H1 (cell line): ENCODE results near the gene CDYL2. TPM values are rescaled to one million over a fixed set of nuclear protein-coding genes. Genes with fewer than 3 reads are reported as not detected.

Experiments
- CTCF ChIA-PET: fragments of 300-600 bp; sonication (Branson Sonifier 250); formaldehyde crosslinking; loops from one replicate; lab custom pipeline; 2021; ENCODE audit not compliant: partially characterized antibody; lab: Charles Lee
- POLR2A ChIA-PET: fragments of 300-600 bp; sonication (Branson Sonifier 250); formaldehyde crosslinking; loops from one replicate; lab custom pipeline; 2021; ENCODE audit warnings: inconsistent platforms; ENCODE audit not compliant: partially characterized antibody; lab: Charles Lee
- DNase-seq, 2 experiments: peaks; one replicate each; pipeline versions ENCODE4 v3.0.0 to v3.0.0-alpha.2; 2010 to 2022; ENCODE audit warnings: low spot score in 2 of 2, low read depth in 1 of 2, mixed read lengths in 1 of 2
- FAIRE-seq: peaks from 2 replicates; lab custom pipeline; 2011; peaks lifted over from hg19 to GRCh38; lab: Jason Lieb, UNC
- H2AFZ ChIP-seq: 2 replicates; pipeline ENCODE4 v1.8.1; 2012; ENCODE audit warnings: low read length, inconsistent platforms
- H2AK5ac ChIP-seq: 2 replicates; pipeline ENCODE4 v1.6.1; 2013; ENCODE audit warnings: low read depth, low read length
- H2BK120ac ChIP-seq: replicated peaks from 2 replicates; pipeline ENCODE3; 2013; ENCODE audit warnings: low read depth, low read length, inconsistent platforms
- H2BK12ac ChIP-seq: 2 replicates; pipeline ENCODE4 v1.6.1; 2013; ENCODE audit warnings: low read depth, low read length
- H2BK15ac ChIP-seq: 2 replicates; pipeline ENCODE4 v1.6.1; 2013; ENCODE audit warnings: low read length
- H2BK20ac ChIP-seq: 2 replicates; pipeline ENCODE4 v1.6.1; 2013; ENCODE audit warnings: low read length
- H2BK5ac ChIP-seq: 2 replicates; pipeline ENCODE4 v1.6.1; 2013; ENCODE audit warnings: low read depth, low read length
- H3K14ac ChIP-seq: 2 replicates; pipeline ENCODE4 v1.6.1; 2013; ENCODE audit warnings: inconsistent platforms; ENCODE audit not compliant: insufficient read length
- H3K18ac ChIP-seq: 2 replicates; pipeline ENCODE4 v1.6.1; 2013; ENCODE audit warnings: low read length; ENCODE audit errors: extremely low read depth
- H3K23ac ChIP-seq: 2 replicates; pipeline ENCODE4 v1.6.1; 2013; ENCODE audit warnings: inconsistent platforms; ENCODE audit not compliant: insufficient read length
- H3K23me2 ChIP-seq: 2 replicates; pipeline ENCODE4 v1.6.1; 2013; ENCODE audit warnings: low read depth, low read length
- H3K27ac ChIP-seq: 2 replicates; pipeline ENCODE4 v1.6.1; 2011; ENCODE audit warnings: low read depth, low read length, inconsistent platforms
- H3K27me3 ChIP-seq, 4 experiments: replicated peaks in 1 of 4; 1 replicate in 1 of 4; 2 replicates in 3 of 4; pipeline versions ENCODE4 v1.6.1 to v1.8.1; 2011 to 2013; ENCODE audit warnings: low read length in 3 of 4, mild to moderate bottlenecking in 3 of 4, inconsistent platforms in 2 of 4, mixed read lengths in 2 of 4, moderate library complexity in 1 of 4; ENCODE audit not compliant: control insufficient read depth in 3 of 4, insufficient read depth in 3 of 4; ENCODE audit errors: extremely low read depth in 1 of 4
- H3K36me3 ChIP-seq, 4 experiments: 2 replicates each; pipeline versions ENCODE4 v1.6.1 to v1.8.1; 2011 to 2013; ENCODE audit warnings: mild to moderate bottlenecking in 4 of 4, low read length in 3 of 4, moderate library complexity in 2 of 4, control low read depth in 1 of 4, inconsistent platforms in 1 of 4; ENCODE audit not compliant: insufficient read depth in 4 of 4, control insufficient read depth in 2 of 4
- H3K4ac ChIP-seq: replicated peaks from 2 replicates; pipeline ENCODE3; 2013; ENCODE audit warnings: low read length, low read depth, mixed read lengths, inconsistent platforms; ENCODE audit not compliant: insufficient read length
- H3K4me1 ChIP-seq, 4 experiments: replicated peaks in 1 of 4; 1 replicate in 1 of 4; 2 replicates in 3 of 4; pipeline versions ENCODE4 v1.6.1 to v1.8.1; 2011 to 2013; ENCODE audit warnings: low read length in 3 of 4, inconsistent platforms in 2 of 4, mixed read lengths in 1 of 4; ENCODE audit not compliant: insufficient read depth in 4 of 4, control insufficient read depth in 3 of 4
- H3K4me2 ChIP-seq, 2 experiments: 2 replicates each; pipeline versions ENCODE4 v1.6.1 to v1.8.1; 2011 to 2013; ENCODE audit warnings: low read depth in 2 of 2, low read length in 2 of 2, control low read depth in 1 of 2, inconsistent platforms in 1 of 2, mild to moderate bottlenecking in 1 of 2; ENCODE audit not compliant: insufficient read depth in 1 of 2
- H3K4me3 ChIP-seq, 4 experiments: fragments of 200-600, 300-600 bp in 1 of 4; sonication (generic), shearing (Covaris generic), sonication (Bioruptor Twin) in 1 of 4; 2 replicates each; pipeline versions ENCODE4 v1.5.1 to v1.8.1; 2011 to 2016; ENCODE audit warnings: low read length in 4 of 4, low read depth in 3 of 4, control low read depth in 2 of 4, inconsistent platforms in 2 of 4, mild to moderate bottlenecking in 2 of 4, mixed read lengths in 1 of 4, moderate library complexity in 1 of 4; ENCODE audit not compliant: insufficient read depth in 2 of 4; ENCODE audit errors: extremely low read depth in 1 of 4
- H3K56ac ChIP-seq: replicated peaks from 2 replicates; pipeline ENCODE3; 2013; ENCODE audit warnings: low read depth, mild to moderate bottlenecking, mixed read lengths, low read length, inconsistent platforms; ENCODE audit not compliant: insufficient read length
- H3K79me1 ChIP-seq: 2 replicates; pipeline ENCODE4 v1.6.1; 2013; ENCODE audit warnings: low read depth, low read length, control low read depth
- H3K79me2 ChIP-seq, 2 experiments: 2 replicates each; pipeline versions ENCODE4 v1.6.1 to v1.8.1; 2012 to 2013; ENCODE audit warnings: low read length in 2 of 2, mild to moderate bottlenecking in 2 of 2, inconsistent platforms in 1 of 2; ENCODE audit not compliant: insufficient read depth in 2 of 2, control insufficient read depth in 1 of 2
- H3K9ac ChIP-seq, 4 experiments: replicated peaks in 1 of 4; 1 replicate in 1 of 4; 2 replicates in 3 of 4; pipeline versions ENCODE4 v1.6.1 to v1.8.1; 2011 to 2013; ENCODE audit warnings: low read depth in 3 of 4, low read length in 3 of 4, control low read depth in 2 of 4, mild to moderate bottlenecking in 2 of 4, moderate library complexity in 2 of 4, inconsistent platforms in 1 of 4; ENCODE audit errors: extremely low read depth in 1 of 4
- H3K9me3 ChIP-seq, 2 experiments: 2 replicates each; pipeline versions ENCODE4 v1.6.1 to v1.8.1; 2012 to 2013; ENCODE audit warnings: mild to moderate bottlenecking in 2 of 2, moderate library complexity in 2 of 2, control low read depth in 1 of 2, inconsistent platforms in 1 of 2, low read depth in 1 of 2, low read length in 1 of 2, mixed read lengths in 1 of 2; ENCODE audit not compliant: insufficient read depth in 2 of 2
- H4K20me1 ChIP-seq, 2 experiments: replicated peaks in 1 of 2; 2 replicates each; pipeline versions ENCODE3 to v1.8.1; 2011 to 2013; ENCODE audit warnings: inconsistent platforms in 2 of 2, low read length in 2 of 2, mild to moderate bottlenecking in 1 of 2; ENCODE audit not compliant: insufficient read depth in 2 of 2, control insufficient read depth in 1 of 2
- H4K5ac ChIP-seq: 2 replicates; pipeline ENCODE4 v1.6.1; 2013; ENCODE audit warnings: low read length, low read depth, mixed read lengths, inconsistent platforms; ENCODE audit not compliant: insufficient read length
- H4K8ac ChIP-seq: 2 replicates; pipeline ENCODE4 v1.8.0; 2013; ENCODE audit warnings: mild to moderate bottlenecking, moderate library complexity, low read length, inconsistent platforms; ENCODE audit not compliant: insufficient read depth; ENCODE audit errors: extremely low read depth
- H4K91ac ChIP-seq: replicated peaks from 2 replicates; pipeline ENCODE3; 2013; ENCODE audit warnings: low read length, mixed read lengths, inconsistent platforms; ENCODE audit not compliant: insufficient read length
- CBX5 ChIP-seq: fragments of 300-800, 300-1000 bp; sonication (generic); IDR thresholded peaks from 2 replicates; pipeline ENCODE4 v1.7.1; 2016; ENCODE audit warnings: antibody characterized with exemption, low read length, low read depth
- CHD1 ChIP-seq: IDR thresholded peaks from 2 replicates; pipeline ENCODE4 v1.6.1; 2012; ENCODE audit warnings: low read depth, low read length, improper control_type of control experiment
- CHD2 ChIP-seq: IDR thresholded peaks from 2 replicates; pipeline ENCODE4 v1.6.1; 2012; ENCODE audit warnings: low read length, improper control_type of control experiment
- FOSL1 ChIP-seq: IDR thresholded peaks from 2 replicates; pipeline ENCODE4 v1.6.1; 2011; ENCODE audit warnings: mild to moderate bottlenecking, low read depth, low read length, moderate library complexity; ENCODE audit not compliant: insufficient read depth
- HDAC6 ChIP-seq: IDR thresholded peaks from one replicate; pipeline ENCODE4 v1.7.1; 2012; ENCODE audit warnings: low read depth, mild to moderate bottlenecking, inconsistent platforms, low read length, moderate library complexity
- KDM5A ChIP-seq: fragments of 200-600 bp; IDR thresholded peaks from 2 replicates; pipeline ENCODE4 v1.7.1; 2012; ENCODE audit warnings: mild to moderate bottlenecking, low read length, inconsistent platforms, mixed read lengths
- POLR2A ChIP-seq, 2 experiments: IDR thresholded peaks; 1 replicate in 1 of 2; 2 replicates in 1 of 2; pipeline ENCODE4 v1.6.1; 2011; ENCODE audit warnings: low read depth in 2 of 2, low read length in 2 of 2, mild to moderate bottlenecking in 2 of 2; ENCODE audit errors: control extremely low read depth in 1 of 2
- SP1 ChIP-seq: IDR thresholded peaks from 2 replicates; pipeline ENCODE4 v1.6.1; 2011; ENCODE audit warnings: low read depth, low read length
- SP2 ChIP-seq: IDR thresholded peaks from 2 replicates; pipeline ENCODE4 v1.6.1; 2012; ENCODE audit warnings: mild to moderate bottlenecking, low read length, inconsistent platforms
- SUZ12 ChIP-seq: fragments of 200-600 bp; sonication (generic); IDR thresholded peaks from 2 replicates; pipeline ENCODE4 v1.6.1; 2012; ENCODE audit warnings: mild to moderate bottlenecking, inconsistent platforms, low read length, moderate library complexity, mixed read lengths
- TBP ChIP-seq: IDR thresholded peaks from 2 replicates; pipeline ENCODE4 v1.6.1; 2011; ENCODE audit warnings: low read depth, low read length, improper control_type of control experiment
- YY1 ChIP-seq: IDR thresholded peaks from 2 replicates; pipeline ENCODE4 v1.6.1; 2011; ENCODE audit warnings: low read depth, mild to moderate bottlenecking, low read length
- WGBS, 2 experiments: shearing (Covaris generic) in 1 of 2; methylation state at CpG; one replicate each; pipeline versions ENCODE4 v1.1.6 to v1.1.7; 2013 to 2015; ENCODE audit warnings: low lambda C conversion rate in 2 of 2, mixed read lengths in 2 of 2, inconsistent platforms in 1 of 2, low coverage in 1 of 2, missing lambda C conversion rate in 1 of 2; ENCODE audit not compliant: insufficient replicate concordance in 2 of 2, insufficient coverage in 1 of 2, insufficient read length in 1 of 2; ENCODE audit errors: extremely low coverage in 1 of 2, missing lambda C conversion rate in 1 of 2; 5-methylcytosine and 5-hydroxymethylcytosine counted together
- polyA plus RNA-seq, 7 experiments: library from polyadenylated mRNA; depleted of rRNA in 3 of 7; stranded (reverse) in 5 of 7; unstranded in 2 of 7; fragments of >200 nt in 5 of 7; fragments of 200-250 nt in 2 of 7; gene quantifications; 1 replicate in 5 of 7; 2 replicates in 1 of 7; 4 replicates in 1 of 7; pipeline versions ENCODE4 v1.2.1 to v1.2.3, GENCODE V29; 2011 to 2013; ENCODE audit warnings: missing spikeins in 2 of 7, mixed read lengths in 2 of 7
- total RNA-seq: library from RNA; stranded (reverse); fragmentation: NEBNext Ultra II Directional; extraction: Animal tissue kit (Norgen Biotek cat#: 25700); gene quantifications from 2 replicates; pipeline ENCODE4 v1.2.1, GENCODE V29; 2021
- TF ChIP-seq, protein P1 (sequence below): IDR thresholded peaks from 2 replicates; pipeline ENCODE4 v1.6.1; 2012; ENCODE audit warnings: low read length, inconsistent platforms

CDYL2 gene
- total and polyA plus RNA-seq, 2 of the 8 experiments (the other 6 are each of a cell fraction or from before 2014, with no cell fraction given), result 0.33 to 5.3 TPM

DNA sequence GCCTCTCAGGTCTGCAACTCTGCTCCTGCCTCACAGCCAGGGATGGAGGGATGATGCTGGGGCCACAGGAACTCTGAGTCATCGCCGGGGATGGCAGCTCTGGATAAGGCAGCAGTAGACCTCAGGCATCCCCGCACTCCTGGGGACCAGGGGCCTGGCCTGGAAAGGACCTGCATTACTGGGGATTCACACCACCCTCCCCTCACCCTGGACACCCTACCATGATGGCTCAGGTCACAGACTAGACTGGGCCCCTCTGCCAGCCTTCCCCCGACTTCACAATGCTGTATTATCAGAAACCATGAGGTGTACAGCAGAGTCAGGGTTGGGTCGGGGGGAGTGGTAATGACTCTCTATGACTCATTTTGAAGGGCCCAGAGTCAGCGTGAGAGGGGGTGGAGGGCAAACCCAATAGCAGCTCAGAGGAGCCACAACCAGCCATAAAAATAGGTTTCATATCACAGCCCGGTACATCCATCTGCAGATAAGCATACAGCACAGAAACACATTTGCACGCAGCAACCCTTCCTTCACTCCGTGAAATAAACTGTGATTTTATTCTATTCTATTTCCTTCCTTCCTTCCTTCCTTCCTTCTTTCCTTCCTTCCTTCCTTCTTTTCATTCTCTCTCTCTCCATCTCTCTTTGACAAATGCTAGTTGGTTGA, 234.8 kb downstream of the CDYL2 start:
- Histone ChIP-seq H3K79me2 (no peaks in the 10 kb centered on the region), H2BK120ac (no peak overlapping the region), H3K4ac (no peak overlapping the region), H2BK12ac (no peak overlapping the region), H3K4me1 (peaks cover 0 to 4% (median 0%) of the 10 kb centered on the region in 4 experiments; a peak in 1 of 7 replicates), H3K56ac (no peak overlapping the region), H3K4me3 (no peak overlapping the region), H3K36me3 (no peaks in the 10 kb centered on the region), H3K9me3 (peaks cover 15 to 65% of the 10 kb centered on the region in 2 experiments), H2AFZ (no peak overlapping the region), H2BK5ac (no peak overlapping the region), H2BK20ac (no peak overlapping the region), H3K27me3 (no peaks in the 10 kb centered on the region), H4K20me1 (no peaks in the 10 kb centered on the region)
- ChIA-PET CTCF (no interaction called here), POLR2A (no interaction called here)
- DNase-seq, result no peak
- 90% methylated on average over 9 of the region's 9 CpGs; no CpG with 5 or more reads in 1 of the 2 experiments for WGBS, 2 experiments
- no peak for TF ChIP-seq SP2
- TF ChIP-seq POLR2A (IDR thresholded peaks at IDR 0.05; ENCODE audit: control extremely low read depth in 1 of 2, low read depth in 2 of 2, low read length in 2 of 2), result no peak
- TF ChIP-seq, protein P1, sequence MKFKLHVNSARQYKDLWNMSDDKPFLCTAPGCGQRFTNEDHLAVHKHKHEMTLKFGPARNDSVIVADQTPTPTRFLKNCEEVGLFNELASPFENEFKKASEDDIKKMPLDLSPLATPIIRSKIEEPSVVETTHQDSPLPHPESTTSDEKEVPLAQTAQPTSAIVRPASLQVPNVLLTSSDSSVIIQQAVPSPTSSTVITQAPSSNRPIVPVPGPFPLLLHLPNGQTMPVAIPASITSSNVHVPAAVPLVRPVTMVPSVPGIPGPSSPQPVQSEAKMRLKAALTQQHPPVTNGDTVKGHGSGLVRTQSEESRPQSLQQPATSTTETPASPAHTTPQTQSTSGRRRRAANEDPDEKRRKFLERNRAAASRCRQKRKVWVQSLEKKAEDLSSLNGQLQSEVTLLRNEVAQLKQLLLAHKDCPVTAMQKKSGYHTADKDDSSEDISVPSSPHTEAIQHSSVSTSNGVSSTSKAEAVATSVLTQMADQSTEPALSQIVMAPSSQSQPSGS, result no peak
- TF ChIP-seq CHD1, result no peak
- TF ChIP-seq HDAC6, result no peak
- TF ChIP-seq FOSL1, result no peak
- no peak for TF ChIP-seq SUZ12
- no peak for TF ChIP-seq CBX5
- no peak for TF ChIP-seq CHD2
- no peak for TF ChIP-seq YY1
- TF ChIP-seq TBP, result no peak
- no peak for TF ChIP-seq SP1
- no peak for TF ChIP-seq KDM5A
- TF ChIP-seq, all 59 proteins: peak for 0
- Histone ChIP-seq H4K8ac (no peak overlapping the region), H3K14ac (no peak overlapping the region), H3K23me2 (no peaks in the 10 kb centered on the region; the same call in 1 of the 2 replicates), H3K27ac (no peak overlapping the region), H4K91ac (no peak overlapping the region), H3K23ac (no peak overlapping the region), H2BK15ac (no peak overlapping the region), H4K5ac (no peak overlapping the region), H3K9ac (no peak overlapping the region), H3K4me2 (no peak overlapping the region), H3K18ac (no peak overlapping the region), H3K79me1 (no peaks in the 10 kb centered on the region), H2AK5ac (no peak overlapping the region)
- FAIRE-seq, result no peak
